ENCODE results near the gene DUSP22. TPM values are rescaled to one million over a fixed set of nuclear protein-coding genes. Genes with fewer than 3 reads are reported as not detected.

DUSP22 gene
- total and polyA plus RNA-seq, 9 of the 15 experiments (the other 6 are each of a cell fraction or from before 2014, with no cell fraction given): 9.3 to 19.4 (median 11.8) TPM

GRCh38 chr6:338815-339262, 46.6 kb downstream of the DUSP22 start (continued):
- no peak for TF ChIP-seq ZC3H8 (IDR thresholded peaks at IDR 0.05)

GRCh38 chr6:339480-339879, 47.2 kb downstream of the DUSP22 start:
- Histone ChIP-seq H3K4me1 (replicated peaks in 1 of 2; ENCODE audit: control insufficient read depth in 2 of 2, insufficient read depth in 2 of 2, low read length in 2 of 2) (peaks cover 20 to 44% of the 10 kb centered on the region in 2 experiments), H3K27ac (ENCODE audit: extremely low read depth, low read depth, low read length) (no peak overlapping the region), H3K36me3 (ENCODE audit: control insufficient read depth, insufficient read depth, low read length) (no peaks in the 10 kb centered on the region), H3K9me1 (ENCODE audit: control insufficient read depth, insufficient read depth, low read length) (no peaks in the 10 kb centered on the region), H3K27me3 (ENCODE audit: control insufficient read depth in 2 of 2, insufficient read depth in 2 of 2, low read length in 2 of 2) (peaks cover 0 to 15% of the 10 kb centered on the region in 2 experiments; a peak in 3 of 5 replicates), H3K79me2 (ENCODE audit: control insufficient read depth, insufficient read depth, low read length) (no peaks in the 10 kb centered on the region), H3K9me3 (replicated peaks; ENCODE audit: control insufficient read depth, insufficient read depth, low read depth, low read length) (no peaks in the 10 kb centered on the region), H3K9ac (ENCODE audit: insufficient read depth in 1 of 2, low read depth in 2 of 2, low read length in 2 of 2) (no peak overlapping the region), H3K4me2 (ENCODE audit: insufficient read depth, low read length) (no peak overlapping the region), H2AFZ (ENCODE audit: low read depth, low read length) (no peak overlapping the region), H4K20me1 (replicated peaks; ENCODE audit: control insufficient read depth, insufficient read depth, low read length) (peaks cover 15% of the 10 kb centered on the region), H3K4me3 (no peak overlapping the region)
- 28% methylated on average over 5 of the region's 5 CpGs for WGBS (ENCODE audit: insufficient coverage, low coverage, missing lambda C conversion rate)
- ChIA-PET CTCF (ENCODE audit: low intra/inter-chr PET ratio) (no interaction called here), POLR2A (interaction anchor here (0.6 to 3.7 kb wide), 6 partner anchors 9 to 406 kb away, joined by 3 to 19 read pairs (median 4); no protein-coding TSS in a partner anchor)
- BruUV-seq (replicated peaks): no TSS peak
- DNase-seq (ENCODE audit: extremely low read depth in 1 of 4, low spot score in 3 of 4) (no peak), ATAC-seq (no peak), FAIRE-seq (no peak)
- intact Hi-C loops (cut with micrococcal nuclease): no loop called here
- in situ Hi-C loops (cut with MboI): no loop called here
- TF ChIP-seq TFE3 (CRISPR knock-in tag; IDR thresholded peaks at IDR 0.05): no peak
- no peak for TF ChIP-seq ZBTB49 (CRISPR knock-in tag; IDR thresholded peaks at IDR 0.05; ENCODE audit: borderline replicate concordance)
- no peak for TF ChIP-seq DIDO1 (tag; IDR thresholded peaks at IDR 0.05; ENCODE audit: low read depth)
- TF ChIP-seq SMAD2 (IDR thresholded peaks at IDR 0.05; ENCODE audit: low read depth, low read length): no peak
- no peak for TF ChIP-seq SOX6 (IDR thresholded peaks at IDR 0.05)
- TF ChIP-seq KAT8 (IDR thresholded peaks at IDR 0.05; ENCODE audit: low read depth): no peak
- TF ChIP-seq ZNF280B (CRISPR knock-in tag; IDR thresholded peaks at IDR 0.05): no peak
- no peak for TF ChIP-seq ZNF224 (CRISPR knock-in tag; IDR thresholded peaks at IDR 0.05)
- TF ChIP-seq MAZ (CRISPR knock-in tag; conservative IDR thresholded peaks at IDR 0.05 in 1 of 2, IDR thresholded peaks at IDR 0.05 in 1 of 2): 0 out of 4 replicates have a peak, but pooled peaks of 1 of the 2 experiments have one; percentile 26
- peak; percentile 68; the same call in 1 of the 2 replicates for TF ChIP-seq ZNF512 (tag; IDR thresholded peaks at IDR 0.05)
- TF ChIP-seq CBX8 (IDR thresholded peaks at IDR 0.05; ENCODE audit: borderline replicate concordance, extremely low read depth, low read depth, low read length, poor library complexity, severe bottlenecking): no peak
- TF ChIP-seq TCF15 (CRISPR knock-in tag; IDR thresholded peaks at IDR 0.05): no peak
